A549 (cell line): Measurements from ENCODE around the gene EEFSEC. TPM values are rescaled to one million over a fixed set of nuclear protein-coding genes. Genes with fewer than 3 reads are reported as not detected.

ENCODE experiments used
- ATAC-seq, 2 experiments: fragments of 200-7000 bp in 1 of 2; fragments of >200 bp in 1 of 2; cut with Nextera tagmentation in 1 of 2; cut with Tn5 transposase in 1 of 2; 3 replicates each; pipeline versions ENCODE4 v1.8.0 to v1.9.1; 2018 to 2020; ENCODE audit warnings: mild to moderate bottlenecking in 1 of 2, moderate library complexity in 1 of 2
- CTCF ChIA-PET: fragments of 300-600 bp; sonication (Branson Sonifier 250); formaldehyde crosslinking; extraction: SDS; loops from one replicate; lab custom pipeline; 2021; ENCODE audit warnings: antibody characterized with exemption, inconsistent platforms; lab: Yijun Ruan, JAX
- POLR2A ChIA-PET: fragments of 350-600 bp; formaldehyde crosslinking; extraction: SDS; loops from one replicate; lab custom pipeline; 2021; ENCODE audit warnings: antibody characterized with exemption, inconsistent platforms; lab: Yijun Ruan, JAX
- DNase-seq, 2 experiments: peaks; one replicate each; pipeline versions ENCODE4 v3.0.0 to v3.0.0-alpha.2; 2011 to 2016; ENCODE audit warnings: low read depth in 1 of 2, low spot score in 1 of 2
- FAIRE-seq: peaks from 2 replicates; lab custom pipeline; 2011; peaks lifted over from hg19 to GRCh38; lab: Jason Lieb, UNC
- H3K27ac ChIP-seq, 2 experiments: fragments of >200 bp; sonication (Bioruptor Twin); formaldehyde crosslinking; 3 replicates each; pipeline ENCODE4 v1.5.1; 2016 to 2017
- H3K4me1 ChIP-seq: fragments of >200 bp; sonication (Bioruptor Twin); formaldehyde crosslinking; 3 replicates; pipeline ENCODE4 v1.6.1; 2016
- H3K4me2 ChIP-seq: fragments of >200 bp; sonication (Bioruptor Twin); formaldehyde crosslinking; 3 replicates; pipeline ENCODE4 v1.6.1; 2016
- H3K4me3 ChIP-seq: fragments of >200 bp; sonication (Bioruptor Twin); formaldehyde crosslinking; 3 replicates; pipeline ENCODE4 v1.5.1; 2016
- H3K9me3 ChIP-seq: fragments of >200 bp; sonication (Bioruptor Twin); formaldehyde crosslinking; 3 replicates; pipeline ENCODE4 v1.6.1; 2016
- BHLHE40 ChIP-seq: IDR thresholded peaks from 2 replicates; pipeline ENCODE4 v1.6.1; 2012; ENCODE audit warnings: low read depth, low read length, inconsistent platforms
- CTCF ChIP-seq: fragments of >200 bp; sonication (Bioruptor Twin); formaldehyde crosslinking; IDR thresholded peaks from 3 replicates; pipeline ENCODE4 v1.5.1; 2016
- EHMT2 ChIP-seq: fragments of 200-600 bp; sonication (generic); IDR thresholded peaks from 2 replicates; pipeline ENCODE4 v1.6.1; 2016; ENCODE audit warnings: antibody characterized with exemption, low read depth, mild to moderate bottlenecking, moderate library complexity
- ESRRA ChIP-seq: fragments of 150-350 bp; IDR thresholded peaks from 2 replicates; pipeline ENCODE4 v1.6.1; 2014; ENCODE audit warnings: mild to moderate bottlenecking, low read length, borderline replicate concordance
- GATA3 ChIP-seq: IDR thresholded peaks from 2 replicates; pipeline ENCODE4 v1.6.1; 2012; ENCODE audit warnings: borderline replicate concordance
- HDAC2 ChIP-seq: fragments of 200-600 bp; sonication (generic); IDR thresholded peaks from 2 replicates; pipeline ENCODE4 v1.6.1; 2016
- HES2 ChIP-seq: fragments of >200 bp; sonication (Bioruptor Twin); formaldehyde crosslinking; IDR thresholded peaks from 2 replicates; pipeline ENCODE4 v1.6.1; 2016
- HMGXB4 ChIP-seq: fragments of 250-450 bp; sonication (Bioruptor Pico); IDR thresholded peaks from 2 replicates; pipeline ENCODE4 v1.5.0; 2021; ENCODE audit warnings: mild to moderate bottlenecking, moderate library complexity, borderline replicate concordance
- HOXB5 ChIP-seq: fragments of 250-450 bp; sonication (Bioruptor Pico); IDR thresholded peaks from 2 replicates; pipeline ENCODE4 v1.5.0; 2020; ENCODE audit warnings: mild to moderate bottlenecking, moderate library complexity
- MAX ChIP-seq: IDR thresholded peaks from 2 replicates; pipeline ENCODE4 v1.6.1; 2012
- MYC ChIP-seq: IDR thresholded peaks from 2 replicates; pipeline ENCODE4 v1.6.1; 2012; ENCODE audit warnings: mild to moderate bottlenecking, inconsistent platforms, low read length, improper control_type of control experiment, borderline replicate concordance
- NPAS2 ChIP-seq: fragments of 250-450 bp; sonication (Bioruptor Pico); IDR thresholded peaks from 2 replicates; pipeline ENCODE4 v1.8.0; 2022; ENCODE audit warnings: mild to moderate bottlenecking, moderate library complexity, borderline replicate concordance
- PHF8 ChIP-seq: fragments of 200-600 bp; sonication (generic); IDR thresholded peaks from 2 replicates; pipeline ENCODE4 v1.6.1; 2016; ENCODE audit warnings: low read depth, mild to moderate bottlenecking, antibody characterized with exemption, moderate library complexity, borderline replicate concordance
- REST ChIP-seq: fragments of 200-600 bp; sonication (generic); IDR thresholded peaks from 2 replicates; pipeline ENCODE4 v1.6.1; 2016; ENCODE audit warnings: antibody characterized with exemption, mild to moderate bottlenecking, moderate library complexity
- SMC3 ChIP-seq: fragments of >200 bp; sonication (Bioruptor Twin); formaldehyde crosslinking; IDR thresholded peaks from 3 replicates; pipeline ENCODE4 v1.6.1; 2018; ENCODE audit warnings: inconsistent platforms
- TP53 ChIP-seq: fragments of 250-450 bp; sonication (Bioruptor Pico); IDR thresholded peaks from 2 replicates; pipeline ENCODE4 v1.5.0; 2021; ENCODE audit warnings: mild to moderate bottlenecking, moderate library complexity
- USF2 ChIP-seq: fragments of 450-650 bp; IDR thresholded peaks from 2 replicates; pipeline ENCODE4 v1.6.1; 2014; ENCODE audit warnings: antibody characterized with exemption
- ZC3H11A ChIP-seq: fragments of 450-650 bp; IDR thresholded peaks from 2 replicates; pipeline ENCODE4 v1.6.1; 2014; ENCODE audit warnings: antibody characterized with exemption, mild to moderate bottlenecking
- WGBS: methylation state at CpG from one replicate; pipeline ENCODE4 v1.1.6; 2017; ENCODE audit errors: missing lambda C conversion rate; 5-methylcytosine and 5-hydroxymethylcytosine counted together
- polyA plus RNA-seq, 4 experiments: library from polyadenylated mRNA; depleted of rRNA in 3 of 4; stranded (reverse); fragments of >200 nt; fragmentation: RNase III in 1 of 4; extraction: RNeasy Plus Mini Kit Qiagen cat#74134 plus additional on column Dnase treatment in 1 of 4; gene quantifications; 2 replicates in 3 of 4; 3 replicates in 1 of 4; pipeline ENCODE4 v1.2.3, GENCODE V29; 2011 to 2017

EEFSEC gene
- polyA plus RNA-seq, 2 of the 4 experiments (the other 2 are of a cell fraction): 6.9 to 7.3 TPM

- TF ChIP-seq ESRRA: no peak
Observed at GRCh38 chr3:128276146-128276435, 122.8 kb downstream of the EEFSEC start (continued).

GRCh38 chr3:128276577-128277183 lies 123.4 kb downstream of the EEFSEC start:
- Histone ChIP-seq H3K9me3 (no peaks in the 10 kb centered on the region), H3K4me2 (no peak overlapping the region), H3K4me3 (no peak overlapping the region), H3K4me1 (no peaks in the 10 kb centered on the region), H3K27ac (no peak overlapping the region)
- ATAC-seq (no peak), DNase-seq (no peak), FAIRE-seq (no peak)
- ChIA-PET POLR2A (no interaction called here), CTCF (no interaction called here)
- 98% methylated on average over 5 of the region's 5 CpGs for WGBS
- TF ChIP-seq HMGXB4 (CRISPR knock-in tag) (no peak), HES2 (no peak), PHF8 (no peak), HOXB5 (CRISPR knock-in tag) (no peak), HDAC2 (no peak), CTCF (no peak)

GRCh38 chr3:128277378-128278069 lies 124.2 kb downstream of the EEFSEC start:
- Histone ChIP-seq H3K4me1 (no peaks in the 10 kb centered on the region), H3K4me2 (no peak overlapping the region), H3K27ac (no peak overlapping the region), H3K9me3 (no peaks in the 10 kb centered on the region), H3K4me3 (no peak overlapping the region)
- ChIA-PET CTCF (no interaction called here), POLR2A (no interaction called here)
- WGBS: 72% methylated on average over 2 of the region's 5 CpGs
- FAIRE-seq: no peak
- TF ChIP-seq CTCF (no peak), USF2 (no peak), SMC3 (no peak), ZC3H11A (no peak), EHMT2 (no peak), REST (no peak), GATA3 (no peak), BHLHE40 (no peak), NPAS2 (no peak), MYC (no peak), MAX (no peak), TP53 (no peak)
- DNase-seq: no peak
- no peak for ATAC-seq
